DOHH2 (cell line): Measurements from ENCODE around the gene HMCN2.

Experiments used
- H3F3A ChIP-seq: fragments of 200-600 bp; sonication (generic), shearing (Covaris generic); 2 replicates; pipeline ENCODE4 v1.6.0; 2016; ENCODE audit warnings: antibody characterized with exemption, mild to moderate bottlenecking; ENCODE audit not compliant: control insufficient read depth, insufficient read depth
- H3K27ac ChIP-seq: fragments of 200-600 bp; sonication (generic); 2 replicates; pipeline ENCODE4 v1.5.1; 2014; ENCODE audit warnings: low read depth, mild to moderate bottlenecking, low read length, moderate library complexity
- H3K27me3 ChIP-seq: fragments of 200-600 bp; sonication (generic); 2 replicates; pipeline ENCODE4 v1.6.1; 2014; ENCODE audit warnings: mild to moderate bottlenecking, low read length, mixed read lengths; ENCODE audit not compliant: control insufficient read depth
- H3K36me3 ChIP-seq: fragments of 200-600 bp; sonication (generic); 2 replicates; pipeline ENCODE4 v1.6.1; 2014; ENCODE audit warnings: mild to moderate bottlenecking, low read length, moderate library complexity, mixed read lengths; ENCODE audit not compliant: control insufficient read depth
- H3K4me1 ChIP-seq: fragments of 200-600 bp; sonication (generic); 2 replicates; pipeline ENCODE4 v1.6.1; 2014; ENCODE audit warnings: mild to moderate bottlenecking, low read length, mixed read lengths; ENCODE audit not compliant: control insufficient read depth
- H3K4me2 ChIP-seq: fragments of 200-600 bp; sonication (generic); 2 replicates; pipeline ENCODE4 v1.6.0; 2014; ENCODE audit warnings: mild to moderate bottlenecking, low read length, moderate library complexity
- H3K4me3 ChIP-seq: fragments of 200-600 bp; sonication (generic); 2 replicates; pipeline ENCODE4 v1.5.1; 2014; ENCODE audit warnings: mild to moderate bottlenecking, low read length, mixed read lengths
- H3K79me2 ChIP-seq: fragments of 200-600 bp; sonication (generic); 2 replicates; pipeline ENCODE4 v1.6.1; 2014; ENCODE audit warnings: mild to moderate bottlenecking, low read length, mixed read lengths; ENCODE audit not compliant: control insufficient read depth
- H3K9me2 ChIP-seq: fragments of 200-600 bp; sonication (generic); replicated peaks from 2 replicates; pipeline ENCODE4 v1.6.1; 2014; ENCODE audit warnings: mild to moderate bottlenecking, low read length, mixed read lengths; ENCODE audit not compliant: control insufficient read depth
- H3K9me3 ChIP-seq: fragments of 200-600 bp; sonication (generic); 2 replicates; pipeline ENCODE4 v1.6.1; 2014; ENCODE audit warnings: antibody characterized with exemption, low read length, mixed read lengths; ENCODE audit not compliant: control insufficient read depth, insufficient read depth
- H4K20me1 ChIP-seq: fragments of 200-600 bp; sonication (generic); 2 replicates; pipeline ENCODE4 v1.6.0; 2014; ENCODE audit warnings: low read depth, mild to moderate bottlenecking, antibody characterized with exemption, low read length, moderate library complexity; ENCODE audit not compliant: control insufficient read depth, insufficient read depth
- EZH2phosphoT487 ChIP-seq: fragments of 200-600 bp; sonication (generic); IDR thresholded peaks from 2 replicates; pipeline ENCODE4 v1.6.1; 2017; ENCODE audit warnings: borderline replicate concordance, mild to moderate bottlenecking, antibody characterized with exemption, low read length, moderate library complexity, mixed read lengths
- TF ChIP-seq, protein P1 (sequence below): fragments of 200-600 bp; sonication (generic); IDR thresholded peaks from one replicate; pipeline ENCODE4 v1.5.1; 2014; ENCODE audit warnings: antibody characterized with exemption, mild to moderate bottlenecking, low read depth, low read length; ENCODE audit not compliant: poor library complexity, severe bottlenecking

HMCN2 gene

DNA sequence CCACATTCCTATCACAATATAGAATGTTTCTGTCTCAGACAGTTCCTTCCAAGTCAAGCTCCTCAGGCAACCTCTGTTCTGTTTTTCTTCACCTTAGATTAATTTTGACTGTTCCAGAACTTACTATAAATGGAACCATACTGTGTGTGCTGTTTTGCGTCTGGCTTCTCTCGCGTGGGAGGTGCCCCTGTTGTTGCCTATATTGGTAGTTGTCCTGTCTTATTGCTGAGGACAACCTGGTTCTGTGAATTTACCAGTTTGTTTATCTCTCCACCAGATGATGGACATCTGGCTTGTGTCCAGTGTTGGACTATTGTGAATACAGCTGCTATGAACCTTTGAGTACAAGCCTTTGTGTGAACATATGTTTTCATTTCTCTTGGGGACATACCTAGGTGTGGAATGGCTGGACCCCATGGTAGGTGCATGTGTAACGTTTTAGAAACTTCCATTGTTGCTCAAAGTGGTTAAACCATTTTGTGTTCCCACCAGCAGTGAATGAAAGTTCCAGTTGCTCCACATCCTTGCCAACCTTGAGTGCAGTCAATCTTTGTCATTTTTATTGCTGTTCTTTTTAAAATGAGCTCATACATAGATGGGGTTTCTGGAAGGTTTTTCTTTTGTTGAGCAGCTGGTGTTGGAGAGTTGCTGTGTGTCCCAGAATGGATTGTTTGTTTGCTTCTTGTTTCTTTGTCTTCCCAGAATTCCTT, 18.1 kb downstream of the HMCN2 start:
- H3K9me2 ChIP-seq: no peaks in the 10 kb centered on the region
- no peaks in the 10 kb centered on the region for H3K27me3 ChIP-seq
- no peaks in the 10 kb centered on the region for H3K9me3 ChIP-seq
- H3K4me1 ChIP-seq: no peaks in the 10 kb centered on the region
- H3K79me2 ChIP-seq: no peaks in the 10 kb centered on the region
- no peaks in the 10 kb centered on the region for H3F3A ChIP-seq
- H3K4me2 ChIP-seq: no peak overlapping the region
- TF ChIP-seq EZH2phosphoT487: no peak
- TF ChIP-seq, protein P1, sequence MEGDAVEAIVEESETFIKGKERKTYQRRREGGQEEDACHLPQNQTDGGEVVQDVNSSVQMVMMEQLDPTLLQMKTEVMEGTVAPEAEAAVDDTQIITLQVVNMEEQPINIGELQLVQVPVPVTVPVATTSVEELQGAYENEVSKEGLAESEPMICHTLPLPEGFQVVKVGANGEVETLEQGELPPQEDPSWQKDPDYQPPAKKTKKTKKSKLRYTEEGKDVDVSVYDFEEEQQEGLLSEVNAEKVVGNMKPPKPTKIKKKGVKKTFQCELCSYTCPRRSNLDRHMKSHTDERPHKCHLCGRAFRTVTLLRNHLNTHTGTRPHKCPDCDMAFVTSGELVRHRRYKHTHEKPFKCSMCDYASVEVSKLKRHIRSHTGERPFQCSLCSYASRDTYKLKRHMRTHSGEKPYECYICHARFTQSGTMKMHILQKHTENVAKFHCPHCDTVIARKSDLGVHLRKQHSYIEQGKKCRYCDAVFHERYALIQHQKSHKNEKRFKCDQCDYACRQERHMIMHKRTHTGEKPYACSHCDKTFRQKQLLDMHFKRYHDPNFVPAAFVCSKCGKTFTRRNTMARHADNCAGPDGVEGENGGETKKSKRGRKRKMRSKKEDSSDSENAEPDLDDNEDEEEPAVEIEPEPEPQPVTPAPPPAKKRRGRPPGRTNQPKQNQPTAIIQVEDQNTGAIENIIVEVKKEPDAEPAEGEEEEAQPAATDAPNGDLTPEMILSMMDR: no peak
- H3K36me3 ChIP-seq: no peaks in the 10 kb centered on the region
- H3K27ac ChIP-seq: no peak overlapping the region
- H4K20me1 ChIP-seq: no peaks in the 10 kb centered on the region
- no peak overlapping the region for H3K4me3 ChIP-seq

- Histone ChIP-seq H3K4me3 (no peak overlapping the region), H3K4me1 (no peaks in the 10 kb centered on the region), H3K27ac (no peak overlapping the region), H4K20me1 (no peaks in the 10 kb centered on the region), H3K9me3 (no peaks in the 10 kb centered on the region), H3F3A (no peaks in the 10 kb centered on the region), H3K79me2 (no peaks in the 10 kb centered on the region), H3K4me2 (no peak overlapping the region), H3K9me2 (no peaks in the 10 kb centered on the region), H3K27me3 (no peaks in the 10 kb centered on the region), H3K36me3 (no peaks in the 10 kb centered on the region)
- TF ChIP-seq EZH2phosphoT487: no peak
- TF ChIP-seq, protein P1: no peak
Measured at GRCh38 chr9:130284249-130284625, 18.7 kb downstream of the HMCN2 start.

GRCh38 chr9:130284690-130285089, 19.1 kb downstream of the HMCN2 start:
- no peak for TF ChIP-seq EZH2phosphoT487
- TF ChIP-seq, protein P1: no peak

More at GRCh38 chr9:130284690-130285089, 19.1 kb downstream of the HMCN2 start:
- H3F3A ChIP-seq: no peaks in the 10 kb centered on the region
- H3K27me3 ChIP-seq: no peaks in the 10 kb centered on the region
- no peaks in the 10 kb centered on the region for H3K4me1 ChIP-seq
- H3K9me2 ChIP-seq: no peaks in the 10 kb centered on the region
- H3K4me3 ChIP-seq: no peak overlapping the region
- no peaks in the 10 kb centered on the region for H3K36me3 ChIP-seq
- no peaks in the 10 kb centered on the region for H3K79me2 ChIP-seq
- H3K9me3 ChIP-seq: no peaks in the 10 kb centered on the region
- H4K20me1 ChIP-seq: no peaks in the 10 kb centered on the region
- no peak overlapping the region for H3K4me2 ChIP-seq
- no peak overlapping the region for H3K27ac ChIP-seq
